ENCODE data around the gene PTGDS. TPM values are rescaled to one million over a fixed set of nuclear protein-coding genes. Genes with fewer than 3 reads are reported as not detected.

Gene PTGDS
- total RNA-seq, 1 donor from 2014 or later, result 52.6 TPM

- no peak overlapping the region for H3K27ac Mint-ChIP-seq
- H3K9me3 Mint-ChIP-seq, result peaks cover 8% of the 10 kb centered on the region
- H3K36me3 Mint-ChIP-seq, result no peaks in the 10 kb centered on the region
- no peaks in the 10 kb centered on the region for H3K27me3 Mint-ChIP-seq (ENCODE audit: low read depth)
- no peak for DNase-seq (ENCODE audit: low spot score in 2 of 2, unreplicated experiment in 2 of 2)
- H3K4me3 Mint-ChIP-seq, result no peak overlapping the region
- TF ChIP-seq CTCF (IDR thresholded peaks at IDR 0.05; ENCODE audit: unreplicated experiment), result no peak
- peaks cover 6% of the 10 kb centered on the region for H3K4me1 Mint-ChIP-seq
Measured at GRCh38 chr9:136958898-136959850, 18.1 kb upstream of the PTGDS start.

- no peak overlapping the region for H3K4me3 Mint-ChIP-seq
- H3K27ac Mint-ChIP-seq, result no peak overlapping the region
- no peak for DNase-seq (ENCODE audit: low spot score in 2 of 2, unreplicated experiment in 2 of 2)
- no peaks in the 10 kb centered on the region for H3K36me3 Mint-ChIP-seq
- peaks cover 6% of the 10 kb centered on the region for H3K4me1 Mint-ChIP-seq
- TF ChIP-seq CTCF (IDR thresholded peaks at IDR 0.05; ENCODE audit: unreplicated experiment), result no peak
- H3K27me3 Mint-ChIP-seq (ENCODE audit: low read depth), result no peaks in the 10 kb centered on the region
- H3K9me3 Mint-ChIP-seq, result peaks cover 8% of the 10 kb centered on the region
Measured at GRCh38 chr9:136960212-136960937, 16.9 kb upstream of the PTGDS start.

GRCh38 chr9:136960938-136961275 is 16.4 kb upstream of the PTGDS start:
- TF ChIP-seq CTCF (IDR thresholded peaks at IDR 0.05; ENCODE audit: unreplicated experiment), result no peak
- Mint-ChIP-seq H3K27me3 (ENCODE audit: low read depth) (peaks cover 3% of the 10 kb centered on the region), H3K27ac (no peak overlapping the region), H3K4me1 (peaks cover 6% of the 10 kb centered on the region), H3K36me3 (no peaks in the 10 kb centered on the region), H3K9me3 (peaks cover 8% of the 10 kb centered on the region), H3K4me3 (no peak overlapping the region)
- DNase-seq (ENCODE audit: low spot score in 2 of 2, unreplicated experiment in 2 of 2), result no peak

GRCh38 chr9:136961279-136962065 is 15.8 kb upstream of the PTGDS start:
- H3K36me3 Mint-ChIP-seq, result no peaks in the 10 kb centered on the region
- H3K4me1 Mint-ChIP-seq, result peaks cover 6% of the 10 kb centered on the region
- no peak overlapping the region for H3K27ac Mint-ChIP-seq
- no peak overlapping the region for H3K4me3 Mint-ChIP-seq
- H3K9me3 Mint-ChIP-seq, result peaks cover 4% of the 10 kb centered on the region
- no peak for DNase-seq (ENCODE audit: low spot score in 2 of 2, unreplicated experiment in 2 of 2)
- no peak for TF ChIP-seq CTCF (IDR thresholded peaks at IDR 0.05; ENCODE audit: unreplicated experiment)
- peaks cover 3% of the 10 kb centered on the region for H3K27me3 Mint-ChIP-seq (ENCODE audit: low read depth)

- H3K4me1 Mint-ChIP-seq, result peaks cover 6% of the 10 kb centered on the region
- H3K4me3 Mint-ChIP-seq, result no peak overlapping the region
- TF ChIP-seq CTCF (IDR thresholded peaks at IDR 0.05; ENCODE audit: unreplicated experiment), result no peak
Measured at GRCh38 chr9:136962163-136962562, 15.1 kb upstream of the PTGDS start.

More at GRCh38 chr9:136962163-136962562, 15.1 kb upstream of the PTGDS start:
- Mint-ChIP-seq H3K27ac (no peak overlapping the region), H3K9me3 (no peaks in the 10 kb centered on the region), H3K27me3 (ENCODE audit: low read depth) (peaks cover 3% of the 10 kb centered on the region), H3K36me3 (no peaks in the 10 kb centered on the region)
- no peak for DNase-seq (ENCODE audit: low spot score in 2 of 2, unreplicated experiment in 2 of 2)

All from mesothelial cell of epicardium (in vitro differentiated cells).